Calu3 (cell line): ENCODE results near the gene ZBTB20. TPM values are rescaled to one million over a fixed set of nuclear protein-coding genes. Genes with fewer than 3 reads are reported as not detected.
"Not testable (repeated sequence)": the region's sequence is repeated elsewhere in the genome, so short reads cannot be mapped to it uniquely, and the experiment has no call there.

Source experiments
- BruUV-seq: library from RNA; stranded (reverse); fragments of 400-500 nt; replicated peaks from 2 replicates; lab custom pipeline; 2021; lab: Mats Ljungman, UMichigan
- CTCF ChIA-PET: fragments of 300-600 bp; sonication (Branson Sonifier 250); formaldehyde crosslinking; loops from one replicate; lab custom pipeline; 2022; ENCODE audit warnings: antibody characterized with exemption; lab: Charles Lee
- DNase-seq: peaks from one replicate; pipeline ENCODE4 v3.0.0; 2022
- H3K27ac Mint-ChIP-seq: one replicate; pipeline ENCODE4 v1.8.0; 2022; ENCODE audit warnings: mixed read lengths; ENCODE audit not compliant: unreplicated experiment
- H3K27me3 Mint-ChIP-seq: one replicate; pipeline ENCODE4 v1.8.0; 2022; ENCODE audit warnings: mixed read lengths; ENCODE audit not compliant: unreplicated experiment
- H3K36me3 Mint-ChIP-seq: one replicate; pipeline ENCODE4 v1.8.0; 2022; ENCODE audit warnings: mild to moderate bottlenecking, moderate library complexity, mixed read lengths; ENCODE audit not compliant: insufficient read depth, unreplicated experiment
- H3K4me1 Mint-ChIP-seq: one replicate; pipeline ENCODE4 v1.8.0; 2022; ENCODE audit warnings: mild to moderate bottlenecking, low read depth, mixed read lengths; ENCODE audit not compliant: unreplicated experiment
- H3K4me3 Mint-ChIP-seq: one replicate; pipeline ENCODE4 v1.8.0; 2022; ENCODE audit warnings: mild to moderate bottlenecking, low read depth, moderate library complexity, mixed read lengths; ENCODE audit not compliant: unreplicated experiment
- H3K9me3 Mint-ChIP-seq: one replicate; pipeline ENCODE4 v1.8.0; 2022; ENCODE audit warnings: low read depth, mixed read lengths; ENCODE audit not compliant: unreplicated experiment
- intact Hi-C: fragments of 100-400 bp; cut with micrococcal nuclease; formaldehyde crosslinking; loops from one replicate; pipeline ENCODE4 v1.10.0; 2022; ENCODE audit not compliant: unreplicated experiment
- total RNA-seq: library from RNA; stranded (reverse); gene quantifications from 2 replicates; pipeline ENCODE4 v1.2.3, GENCODE V29; 2022
- TF ChIP-seq, protein P1 (sequence below): fragments of 200-600 bp; IDR thresholded peaks from one replicate; pipeline ENCODE4 v1.8.0; 2022; ENCODE audit warnings: antibody characterized with exemption; ENCODE audit not compliant: unreplicated experiment

ZBTB20 gene
- total RNA-seq, 1 experiment from 2014 or later: 24.1 TPM

DNA sequence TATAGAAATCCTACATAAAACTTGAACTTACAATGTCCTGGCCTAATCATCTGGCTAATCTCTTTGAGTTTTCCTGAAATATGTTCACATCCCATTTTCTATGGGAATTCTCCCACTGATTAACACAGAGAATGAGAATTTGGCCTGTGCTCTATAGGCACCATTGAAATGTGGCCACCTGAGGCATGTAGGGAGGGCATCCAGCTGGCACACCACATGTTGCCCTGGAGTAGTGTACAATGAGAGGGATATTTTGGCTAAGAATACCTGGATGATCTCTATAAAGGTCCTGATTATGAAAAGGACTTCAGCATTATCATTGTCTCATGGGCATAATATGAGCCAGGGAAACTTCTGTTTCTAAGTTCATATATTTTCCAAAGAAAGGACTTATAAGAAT lies 324.0 kb downstream of the ZBTB20 start:
- no peak for DNase-seq
- CTCF ChIA-PET: no interaction called here
- Mint-ChIP-seq H3K4me3 (no peak overlapping the region), H3K27me3 (no peaks in the 10 kb centered on the region), H3K4me1 (no peaks in the 10 kb centered on the region), H3K27ac (no peak overlapping the region), H3K9me3 (no peaks in the 10 kb centered on the region), H3K36me3 (no peaks in the 10 kb centered on the region)
- TF ChIP-seq, protein P1, sequence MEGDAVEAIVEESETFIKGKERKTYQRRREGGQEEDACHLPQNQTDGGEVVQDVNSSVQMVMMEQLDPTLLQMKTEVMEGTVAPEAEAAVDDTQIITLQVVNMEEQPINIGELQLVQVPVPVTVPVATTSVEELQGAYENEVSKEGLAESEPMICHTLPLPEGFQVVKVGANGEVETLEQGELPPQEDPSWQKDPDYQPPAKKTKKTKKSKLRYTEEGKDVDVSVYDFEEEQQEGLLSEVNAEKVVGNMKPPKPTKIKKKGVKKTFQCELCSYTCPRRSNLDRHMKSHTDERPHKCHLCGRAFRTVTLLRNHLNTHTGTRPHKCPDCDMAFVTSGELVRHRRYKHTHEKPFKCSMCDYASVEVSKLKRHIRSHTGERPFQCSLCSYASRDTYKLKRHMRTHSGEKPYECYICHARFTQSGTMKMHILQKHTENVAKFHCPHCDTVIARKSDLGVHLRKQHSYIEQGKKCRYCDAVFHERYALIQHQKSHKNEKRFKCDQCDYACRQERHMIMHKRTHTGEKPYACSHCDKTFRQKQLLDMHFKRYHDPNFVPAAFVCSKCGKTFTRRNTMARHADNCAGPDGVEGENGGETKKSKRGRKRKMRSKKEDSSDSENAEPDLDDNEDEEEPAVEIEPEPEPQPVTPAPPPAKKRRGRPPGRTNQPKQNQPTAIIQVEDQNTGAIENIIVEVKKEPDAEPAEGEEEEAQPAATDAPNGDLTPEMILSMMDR: no peak
- intact Hi-C loops: no loop called here
- BruUV-seq: no TSS peak

DNA sequence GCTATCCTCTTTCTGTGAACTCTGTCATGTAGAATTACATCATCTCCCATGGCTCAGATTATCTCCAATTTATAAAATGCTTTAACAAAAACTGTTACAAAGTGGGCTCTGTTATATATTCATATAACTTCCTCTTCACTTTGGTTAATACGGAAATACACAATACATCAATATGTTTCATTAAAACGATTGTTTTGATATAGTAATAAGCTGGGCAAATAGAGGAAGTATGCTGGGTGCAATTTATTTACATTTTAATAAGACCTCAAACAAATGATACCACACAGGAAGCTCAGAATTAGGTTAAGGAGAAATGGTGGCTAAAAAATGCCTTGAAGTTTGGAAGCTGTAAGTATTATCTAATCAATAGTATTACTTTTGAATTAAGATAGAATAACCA lies 331.0 kb downstream of the ZBTB20 start:
- no peak overlapping the region for H3K4me3 Mint-ChIP-seq
- intact Hi-C loops: no loop called here
- H3K27me3 Mint-ChIP-seq: no peaks in the 10 kb centered on the region
- H3K9me3 Mint-ChIP-seq: no peaks in the 10 kb centered on the region
- CTCF ChIA-PET: no interaction called here
- no peak overlapping the region for H3K27ac Mint-ChIP-seq
- H3K4me1 Mint-ChIP-seq: no peaks in the 10 kb centered on the region
- TF ChIP-seq, protein P1: no peak
- no peak for DNase-seq
- H3K36me3 Mint-ChIP-seq: no peaks in the 10 kb centered on the region
- BruUV-seq: no TSS peak

DNA sequence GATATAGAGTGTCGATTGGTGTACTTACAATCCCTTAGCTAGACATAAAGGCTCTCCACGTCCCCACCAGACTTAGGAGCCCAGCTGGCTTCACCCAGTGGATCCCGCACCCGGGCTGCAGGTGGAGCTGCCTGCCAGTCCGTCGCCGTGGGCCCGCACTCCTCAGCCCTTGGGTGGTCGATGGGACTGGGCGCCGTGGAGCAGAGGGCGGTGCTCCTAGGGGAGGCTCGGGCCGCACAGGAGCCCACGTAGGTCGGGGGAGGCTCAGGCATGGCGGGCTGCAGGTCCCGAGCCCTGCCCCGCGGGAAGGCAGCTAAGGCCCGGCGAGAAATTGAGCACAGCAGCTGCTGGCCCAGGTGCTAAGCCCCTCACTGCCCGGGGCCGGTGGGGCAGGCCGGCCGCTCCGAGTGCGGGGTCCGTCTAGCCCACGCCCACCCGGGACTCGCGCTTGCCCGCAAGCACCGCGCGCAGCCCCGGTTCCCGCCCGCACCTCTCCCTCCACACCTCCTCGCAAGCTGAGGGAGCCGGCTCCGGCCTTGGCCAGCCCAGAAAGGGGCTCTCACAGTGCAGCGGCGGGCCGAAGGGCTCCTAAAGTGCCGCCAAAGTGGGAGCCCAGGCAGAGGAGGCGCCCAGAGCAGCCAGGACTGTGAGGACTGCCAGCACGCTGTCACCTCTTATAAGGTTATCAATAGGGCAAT lies 334.4 kb downstream of the ZBTB20 start:
- H3K4me3 Mint-ChIP-seq, CTCF ChIA-PET, H3K9me3 Mint-ChIP-seq, BruUV-seq, H3K27me3 Mint-ChIP-seq, H3K27ac Mint-ChIP-seq, DNase-seq, H3K36me3 Mint-ChIP-seq, intact Hi-C loops: not testable (repeated sequence)
- H3K4me1 Mint-ChIP-seq: peaks cover 11% of the 10 kb centered on the region

DNA sequence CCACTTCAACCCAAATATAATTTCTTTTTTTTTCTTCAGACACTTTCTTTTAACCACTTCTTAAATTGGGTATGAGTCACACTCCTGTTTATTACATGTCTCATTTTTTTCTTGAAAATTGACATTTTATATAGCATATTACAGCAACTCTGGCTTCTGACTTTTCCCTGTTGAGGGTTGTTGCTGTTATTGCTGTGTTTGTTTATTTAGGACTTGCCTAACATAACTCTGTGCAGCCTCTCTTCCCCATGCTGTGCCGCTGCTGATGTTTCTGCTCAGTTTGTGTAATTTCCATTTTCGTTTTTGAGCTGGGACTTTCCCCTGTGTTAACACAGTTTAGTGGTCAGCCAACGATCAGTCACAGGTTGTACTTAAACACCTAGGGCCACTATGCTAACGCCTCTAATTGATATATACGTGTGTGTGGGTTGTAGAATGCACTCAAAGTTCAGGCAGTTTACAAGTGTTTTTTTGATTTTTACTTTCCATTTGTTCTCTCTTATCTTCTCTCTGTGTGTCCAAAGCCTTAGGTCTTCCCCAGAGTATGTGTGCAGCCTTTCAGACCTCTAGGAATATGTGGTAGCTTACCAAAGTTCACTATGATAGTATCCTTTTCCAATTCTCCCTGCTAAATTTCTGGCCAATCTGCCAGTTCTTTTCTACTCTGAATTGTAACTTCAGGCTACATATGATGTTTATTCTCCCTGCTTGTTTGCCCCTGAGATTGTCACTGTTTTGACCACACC lies 337.2 kb downstream of the ZBTB20 start:
- no peaks in the 10 kb centered on the region for H3K9me3 Mint-ChIP-seq
- no peak overlapping the region for H3K27ac Mint-ChIP-seq
- TF ChIP-seq, protein P1: no peak
- H3K4me3 Mint-ChIP-seq: peak overlapping the region; percentile 7
- no peaks in the 10 kb centered on the region for H3K36me3 Mint-ChIP-seq
- intact Hi-C loops: no loop called here
- H3K27me3 Mint-ChIP-seq: no peaks in the 10 kb centered on the region
- BruUV-seq: no TSS peak
- peak; percentile 8 for DNase-seq
- CTCF ChIA-PET: no interaction called here
- peaks cover 11% of the 10 kb centered on the region for H3K4me1 Mint-ChIP-seq

DNA sequence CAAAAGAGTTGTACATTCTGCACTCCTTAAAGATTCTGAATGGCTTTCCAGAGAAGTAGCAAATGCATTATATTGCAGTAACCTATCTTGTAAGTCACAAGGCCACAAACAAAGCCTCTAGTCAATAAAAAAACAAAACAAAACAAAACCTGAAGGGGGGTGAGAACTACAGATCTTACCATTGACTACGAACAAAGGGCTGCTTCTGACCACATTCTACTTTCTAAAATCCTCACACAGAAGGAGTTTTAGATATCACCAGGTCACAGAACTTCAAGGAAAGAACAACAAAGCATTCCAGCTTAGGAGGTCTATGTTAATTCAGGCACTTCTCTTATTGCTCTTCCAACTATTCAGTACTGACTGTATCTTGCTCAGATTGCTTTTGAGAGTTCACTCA lies 343.0 kb downstream of the ZBTB20 start:
- Mint-ChIP-seq H3K36me3 (no peaks in the 10 kb centered on the region), H3K27me3 (no peaks in the 10 kb centered on the region), H3K27ac (no peak overlapping the region), H3K4me3 (no peak overlapping the region), H3K4me1 (peaks cover 8% of the 10 kb centered on the region), H3K9me3 (no peaks in the 10 kb centered on the region)
- no TSS peak for BruUV-seq
- no peak for DNase-seq
- intact Hi-C loops: no loop called here
- CTCF ChIA-PET: interaction anchor here (0.6 kb wide), 1 partner anchor 1081 kb away, joined by 5 read pairs; no protein-coding TSS in a partner anchor
- TF ChIP-seq, protein P1: no peak
